Transverse colon (tissue), 4 donors: ENCODE results near the gene BRK1.
"Not testable (repeated sequence)": the region's sequence is repeated elsewhere in the genome, so short reads cannot be mapped to it uniquely, and the experiment has no call there.

Experiments
- EP300 ChIP-seq: sonication (generic); formaldehyde crosslinking; IDR thresholded peaks from one replicate; pipeline ENCODE4 v1.6.1; 2017; ENCODE audit warnings: antibody characterized with exemption, low read depth
- POLR2A ChIP-seq: fragments of 450-650 bp; IDR thresholded peaks from one replicate; pipeline ENCODE4 v1.6.1; 2016; ENCODE audit warnings: antibody characterized with exemption, mild to moderate bottlenecking, moderate library complexity
- POLR2AphosphoS5 ChIP-seq, 3 donors: sonication (generic); formaldehyde crosslinking; IDR thresholded peaks; one replicate each; pipeline ENCODE4 v1.6.1; 2016; ENCODE audit warnings: antibody characterized with exemption in 3 of 3
- TF ChIP-seq, protein P1 (sequence below), 5 experiments: fragments of 200-600 bp in 3 of 5; fragments of 450-650 bp in 2 of 5; sonication (generic) in 3 of 5; IDR thresholded peaks; 1 replicate in 2 of 5; 2 replicates in 3 of 5; pipeline ENCODE4 v1.5.1; 2016 to 2017; ENCODE audit warnings: antibody characterized with exemption in 5 of 5, inconsistent platforms in 3 of 5, mild to moderate bottlenecking in 2 of 5, moderate library complexity in 1 of 5

DNA sequence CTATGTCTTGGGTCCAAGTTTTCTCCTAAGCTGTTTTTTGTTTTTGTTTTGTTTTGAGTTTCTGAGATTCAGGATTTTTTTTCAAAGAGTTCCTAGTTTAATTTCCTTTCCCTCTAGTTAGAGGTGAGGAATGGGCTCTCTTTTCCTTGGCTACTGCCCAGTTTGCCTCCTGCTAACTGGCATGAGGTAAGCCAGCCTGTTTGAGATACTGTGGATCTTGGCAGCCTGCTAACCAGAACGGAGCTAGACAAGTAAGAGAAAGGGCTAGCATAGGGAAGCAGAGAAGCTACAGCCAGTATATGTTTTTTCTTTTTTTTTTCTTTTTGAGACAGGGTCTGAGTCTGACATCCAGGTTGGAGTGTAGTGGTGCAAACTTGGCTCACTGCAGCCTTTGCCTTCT lies 24.7 kb upstream of the BRK1 start:
- TF ChIP-seq, protein P1, sequence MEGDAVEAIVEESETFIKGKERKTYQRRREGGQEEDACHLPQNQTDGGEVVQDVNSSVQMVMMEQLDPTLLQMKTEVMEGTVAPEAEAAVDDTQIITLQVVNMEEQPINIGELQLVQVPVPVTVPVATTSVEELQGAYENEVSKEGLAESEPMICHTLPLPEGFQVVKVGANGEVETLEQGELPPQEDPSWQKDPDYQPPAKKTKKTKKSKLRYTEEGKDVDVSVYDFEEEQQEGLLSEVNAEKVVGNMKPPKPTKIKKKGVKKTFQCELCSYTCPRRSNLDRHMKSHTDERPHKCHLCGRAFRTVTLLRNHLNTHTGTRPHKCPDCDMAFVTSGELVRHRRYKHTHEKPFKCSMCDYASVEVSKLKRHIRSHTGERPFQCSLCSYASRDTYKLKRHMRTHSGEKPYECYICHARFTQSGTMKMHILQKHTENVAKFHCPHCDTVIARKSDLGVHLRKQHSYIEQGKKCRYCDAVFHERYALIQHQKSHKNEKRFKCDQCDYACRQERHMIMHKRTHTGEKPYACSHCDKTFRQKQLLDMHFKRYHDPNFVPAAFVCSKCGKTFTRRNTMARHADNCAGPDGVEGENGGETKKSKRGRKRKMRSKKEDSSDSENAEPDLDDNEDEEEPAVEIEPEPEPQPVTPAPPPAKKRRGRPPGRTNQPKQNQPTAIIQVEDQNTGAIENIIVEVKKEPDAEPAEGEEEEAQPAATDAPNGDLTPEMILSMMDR (IDR thresholded peaks at IDR 0.05), result not testable (repeated sequence)
- not testable (repeated sequence) for TF ChIP-seq EP300; POLR2AphosphoS5 (IDR thresholded peaks at IDR 0.05); POLR2A
